CD8-positive, alpha-beta memory T cell (primary cell): ENCODE measurements around the gene BDP1. TPM values are rescaled to one million over a fixed set of nuclear protein-coding genes. Genes with fewer than 3 reads are reported as not detected.
"Not testable (repeated sequence)": the region's sequence is repeated elsewhere in the genome, so short reads cannot be mapped to it uniquely, and the experiment has no call there.

ENCODE experiments used
- CTCF ChIA-PET: fragments of 350-600 bp; sonication (Branson Sonifier 250); formaldehyde crosslinking; loops from one replicate; lab custom pipeline; 2021; ENCODE audit warnings: antibody characterized with exemption; lab: Charles Lee
- POLR2A ChIA-PET: fragments of 350-600 bp; sonication (Branson Sonifier 250); formaldehyde crosslinking; loops from one replicate; lab custom pipeline; 2021; ENCODE audit warnings: antibody characterized with exemption; lab: Charles Lee
- DNase-seq, 5 donors: peaks; one replicate each; pipeline versions ENCODE4 v3.0.0 to v3.0.0-alpha.2; 2020 to 2022; ENCODE audit warnings: mixed read lengths in 1 of 5
- H3K27ac ChIP-seq: one replicate; pipeline ENCODE4 v1.7.0; 2013; ENCODE audit warnings: low read depth, mild to moderate bottlenecking, low read length, moderate library complexity
- H3K27me3 ChIP-seq: 2 replicates; pipeline ENCODE4 v1.7.0; 2013; ENCODE audit warnings: low read length, mild to moderate bottlenecking; ENCODE audit not compliant: insufficient read depth, poor library complexity, severe bottlenecking
- H3K36me3 ChIP-seq: 2 replicates; pipeline ENCODE4 v1.7.0; 2013; ENCODE audit warnings: mild to moderate bottlenecking, low read length, moderate library complexity; ENCODE audit not compliant: insufficient read depth
- H3K4me1 ChIP-seq: 2 replicates; pipeline ENCODE4 v1.7.0; 2013; ENCODE audit warnings: mild to moderate bottlenecking, low read length, moderate library complexity; ENCODE audit not compliant: insufficient read depth
- H3K4me3 ChIP-seq: 2 replicates; pipeline ENCODE4 v1.7.0; 2013; ENCODE audit warnings: mild to moderate bottlenecking, low read length
- H3K9me3 ChIP-seq: 2 replicates; pipeline ENCODE4 v1.7.0; 2013; ENCODE audit warnings: mild to moderate bottlenecking, low read length
- H3K27ac Mint-ChIP-seq, 8 donors: one replicate each; pipeline ENCODE4 v1.8.0; 2020 to 2021; ENCODE audit warnings: mixed read lengths in 8 of 8, mild to moderate bottlenecking in 6 of 8, inconsistent platforms in 3 of 8, moderate library complexity in 3 of 8
- H3K27me3 Mint-ChIP-seq, 2 donors: one replicate each; pipeline ENCODE4 v1.8.0; 2020 to 2021; ENCODE audit warnings: mixed read lengths in 2 of 2, mild to moderate bottlenecking in 1 of 2, moderate library complexity in 1 of 2
- H3K36me3 Mint-ChIP-seq, 3 donors: one replicate each; pipeline ENCODE4 v1.8.0; 2020 to 2021; ENCODE audit warnings: mixed read lengths in 3 of 3, inconsistent platforms in 1 of 3, mild to moderate bottlenecking in 1 of 3
- H3K4me1 Mint-ChIP-seq, 3 donors: one replicate each; pipeline ENCODE4 v1.8.0; 2020 to 2021; ENCODE audit warnings: mixed read lengths in 3 of 3, inconsistent platforms in 1 of 3, mild to moderate bottlenecking in 1 of 3
- H3K4me3 Mint-ChIP-seq, 7 donors: one replicate each; pipeline ENCODE4 v1.8.0; 2020 to 2021; ENCODE audit warnings: mixed read lengths in 7 of 7, mild to moderate bottlenecking in 6 of 7, moderate library complexity in 4 of 7, inconsistent platforms in 2 of 7
- H3K9me3 Mint-ChIP-seq, 5 donors: one replicate each; pipeline ENCODE4 v1.8.0; 2020 to 2022; ENCODE audit warnings: mixed read lengths in 5 of 5, mild to moderate bottlenecking in 3 of 5, moderate library complexity in 2 of 5, inconsistent platforms in 1 of 5
- polyA plus RNA-seq: library from polyadenylated mRNA; unstranded; fragments of 300-500 nt; fragmentation: Illumina TruSeq; gene quantifications from one replicate; pipeline ENCODE4 v1.2.3, GENCODE V29; 2021
- total RNA-seq, 2 experiments: library from RNA; stranded (reverse); gene quantifications; one replicate each; pipeline ENCODE4 v1.2.3, GENCODE V29; 2021

The BDP1 gene
- total and polyA plus RNA-seq, 3 experiments from 2014 or later, result 18.1 to 35.0 (median 33.4) TPM

DNA sequence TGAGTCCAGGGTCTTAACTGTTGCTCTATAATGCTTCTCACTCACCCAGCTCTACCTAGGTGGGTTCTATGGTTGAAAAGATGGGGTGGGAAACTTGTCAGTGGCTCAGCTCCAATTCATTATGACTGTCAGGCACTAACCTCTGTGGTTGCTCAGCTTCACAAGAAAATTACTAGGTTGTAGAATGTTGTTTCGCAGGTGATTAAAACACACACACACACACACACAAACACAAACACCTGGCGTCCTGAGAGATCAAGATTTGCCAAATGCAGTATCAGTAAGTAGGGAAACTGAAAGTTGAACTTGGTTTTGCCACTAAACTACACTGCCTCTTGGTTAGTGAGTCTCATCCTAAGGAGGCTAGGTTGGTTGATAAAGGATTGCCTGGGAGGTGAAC, 134.5 kb downstream of the BDP1 start:
- Mint-ChIP-seq H3K36me3 (peaks cover 0 to 14% (median 2%) of the 10 kb centered on the region in 3 donors), H3K4me1 (peaks cover 43 to 52% (median 48%) of the 10 kb centered on the region in 3 donors), H3K27me3 (no peaks in the 10 kb centered on the region), H3K4me3 (peak overlapping the region in 1 of 7 donors; percentile 59), H3K9me3 (no peaks in the 10 kb centered on the region), H3K27ac (peak overlapping the region in 1 of 8 donors; percentile 28)
- Histone ChIP-seq H3K27ac (no peak overlapping the region), H3K9me3 (no peaks in the 10 kb centered on the region), H3K36me3 (no peaks in the 10 kb centered on the region), H3K4me1 (peaks cover 32% of the 10 kb centered on the region), H3K27me3 (no peaks in the 10 kb centered on the region), H3K4me3 (no peak overlapping the region)
- CTCF ChIA-PET, result interaction anchor here (2.5 kb wide), 1 partner anchor 11 kb away, joined by 16 read pairs; no protein-coding TSS in a partner anchor
- no peak for DNase-seq
- POLR2A ChIA-PET, result no interaction called here

- Mint-ChIP-seq H3K27me3 (no peaks in the 10 kb centered on the region), H3K9me3 (no peaks in the 10 kb centered on the region), H3K4me3 (peak overlapping the region in 1 of 7 donors; percentile 7), H3K4me1 (peaks cover 41 to 52% (median 48%) of the 10 kb centered on the region in 3 donors), H3K36me3 (peaks cover 0 to 22% (median 7%) of the 10 kb centered on the region in 3 donors), H3K27ac (peak overlapping the region in 1 of 8 donors; percentile 46)
- Histone ChIP-seq H3K9me3 (no peaks in the 10 kb centered on the region), H3K4me3 (no peak overlapping the region), H3K36me3 (peaks cover 7% of the 10 kb centered on the region), H3K27me3 (no peaks in the 10 kb centered on the region), H3K27ac (no peak overlapping the region), H3K4me1 (peaks cover 32% of the 10 kb centered on the region)
- DNase-seq, result no peak
- ChIA-PET POLR2A (no interaction called here), CTCF (interaction anchor here (2.5 kb wide), 1 partner anchor 10 kb away, joined by 16 read pairs; no protein-coding TSS in a partner anchor)
Measured at GRCh38 chr5:71591100-71591499, 135.6 kb downstream of the BDP1 start.

GRCh38 chr5:71596169-71596568, 140.7 kb downstream of the BDP1 start:
- no peak overlapping the region for H3K4me3 Mint-ChIP-seq
- no peak overlapping the region for H3K4me3 ChIP-seq
- no peaks in the 10 kb centered on the region for H3K9me3 ChIP-seq
- DNase-seq, result no peak
- H3K9me3 Mint-ChIP-seq, result no peaks in the 10 kb centered on the region
- peaks cover 7% of the 10 kb centered on the region for H3K4me1 ChIP-seq
- H3K27ac ChIP-seq, result no peak overlapping the region
- peaks cover 3 to 48% (median 20%) of the 10 kb centered on the region in 3 donors for H3K36me3 Mint-ChIP-seq
- H3K36me3 ChIP-seq, result peaks cover 24% of the 10 kb centered on the region
- peaks cover 12 to 20% (median 17%) of the 10 kb centered on the region in 3 donors for H3K4me1 Mint-ChIP-seq
- no peaks in the 10 kb centered on the region for H3K27me3 Mint-ChIP-seq
- ChIA-PET CTCF (no interaction called here), POLR2A (no interaction called here)
- H3K27me3 ChIP-seq, result no peaks in the 10 kb centered on the region
- peak overlapping the region in 3 of 8 donors; percentile 5 to 82 (median 56) for H3K27ac Mint-ChIP-seq

GRCh38 chr5:71597001-71597400, 141.6 kb downstream of the BDP1 start:
- Mint-ChIP-seq H3K27me3 (no peaks in the 10 kb centered on the region), H3K4me1 (peaks cover 21 to 28% (median 24%) of the 10 kb centered on the region in 3 donors), H3K4me3 (peak overlapping the region in 1 of 7 donors; percentile 30), H3K36me3 (peaks cover 3 to 51% (median 21%) of the 10 kb centered on the region in 3 donors), H3K27ac (peak overlapping the region in 6 of 8 donors; percentile 21 to 94 (median 72)), H3K9me3 (no peaks in the 10 kb centered on the region)
- ChIA-PET CTCF (interaction anchor here (0.6 kb wide), 1 partner anchor 76 kb away, joined by 3 read pairs; no protein-coding TSS in a partner anchor), POLR2A (no interaction called here)
- Histone ChIP-seq H3K4me3 (no peak overlapping the region), H3K36me3 (peaks cover 24% of the 10 kb centered on the region), H3K27me3 (no peaks in the 10 kb centered on the region), H3K9me3 (no peaks in the 10 kb centered on the region), H3K4me1 (peaks cover 15% of the 10 kb centered on the region), H3K27ac (no peak overlapping the region)
- no peak for DNase-seq

GRCh38 chr5:71600783-71601182, 145.3 kb downstream of the BDP1 start:
- Mint-ChIP-seq H3K27me3 (no peaks in the 10 kb centered on the region), H3K36me3 (peaks cover 8 to 61% (median 28%) of the 10 kb centered on the region in 3 donors), H3K4me3 (peak overlapping the region in 2 of 7 donors; percentile 63 to 80), H3K27ac (peak overlapping the region; percentile 83 to 94 (median 88)), H3K4me1 (peaks cover 26 to 35% (median 30%) of the 10 kb centered on the region in 3 donors), H3K9me3 (no peaks in the 10 kb centered on the region)
- Histone ChIP-seq H3K9me3 (no peaks in the 10 kb centered on the region), H3K4me1 (peaks cover 16% of the 10 kb centered on the region), H3K27me3 (no peaks in the 10 kb centered on the region), H3K4me3 (no peak overlapping the region), H3K27ac (no peak overlapping the region), H3K36me3 (peaks cover 27% of the 10 kb centered on the region)
- DNase-seq, result no peak
- ChIA-PET CTCF (interaction anchor here (0.8 to 2.3 kb wide), 14 partner anchors 10 to 155 kb away, joined by 3 to 23 read pairs (median 4); partner anchors contain the start of genes BDP1 and MCCC2), POLR2A (interaction anchor here (0.6 to 1.8 kb wide), 2 partner anchors 13 to 145 kb away, joined by 3 to 11 read pairs; partner anchors contain the start of genes BDP1 and MCCC2)

DNA sequence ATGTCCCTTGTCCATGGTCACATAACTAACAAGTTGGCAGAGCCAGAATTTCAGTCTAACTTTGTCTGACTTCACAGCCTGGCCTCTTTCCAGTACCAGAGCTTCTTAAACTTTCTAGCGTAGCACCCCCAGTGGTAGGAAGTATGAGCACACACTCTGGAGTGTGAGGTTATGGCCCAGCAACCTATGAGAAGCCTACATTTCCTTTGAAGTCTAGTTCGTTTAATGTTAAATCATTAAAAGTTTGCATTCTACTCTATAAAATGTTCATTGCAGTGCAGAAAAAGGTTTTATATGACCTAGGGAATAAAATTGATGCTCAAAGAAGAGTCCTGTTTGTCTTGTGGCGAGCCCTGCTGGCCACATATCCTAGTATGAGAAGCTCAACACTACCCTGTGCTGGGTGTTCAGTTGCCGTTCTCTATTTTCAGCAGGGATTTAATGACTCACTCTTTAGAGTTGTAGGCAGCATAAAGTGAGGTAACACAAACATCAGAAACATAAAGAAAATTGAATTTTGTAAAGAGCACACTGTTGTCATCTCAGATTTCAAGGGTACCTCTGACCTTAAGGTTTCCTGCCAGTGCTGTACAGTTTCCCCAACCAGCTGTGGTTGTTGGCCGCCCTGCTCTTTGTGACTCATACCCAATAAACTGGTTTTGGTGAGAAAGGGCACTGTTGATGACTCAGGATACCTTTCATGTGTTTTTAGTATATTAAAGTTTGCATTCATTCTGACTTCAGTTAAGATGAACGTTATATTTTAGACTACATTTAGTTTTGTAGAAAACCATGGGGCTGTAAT, 146.0 kb downstream of the BDP1 start:
- DNase-seq, result peak; percentile 48 to 88 (median 57)
- Histone ChIP-seq H3K4me1 (peaks cover 16% of the 10 kb centered on the region), H3K27ac (no peak overlapping the region), H3K9me3 (no peaks in the 10 kb centered on the region), H3K4me3 (no peak overlapping the region), H3K27me3 (no peaks in the 10 kb centered on the region), H3K36me3 (peaks cover 21% of the 10 kb centered on the region)
- Mint-ChIP-seq H3K9me3 (no peaks in the 10 kb centered on the region), H3K4me1 (peaks cover 26 to 35% (median 30%) of the 10 kb centered on the region in 3 donors), H3K27me3 (no peaks in the 10 kb centered on the region), H3K4me3 (peak overlapping the region in 6 of 7 donors; percentile 33 to 80 (median 56)), H3K27ac (peak overlapping the region; percentile 83 to 94 (median 88)), H3K36me3 (peaks cover 8 to 58% (median 22%) of the 10 kb centered on the region in 3 donors)
- POLR2A ChIA-PET, result interaction anchor here (0.6 to 1.8 kb wide), 2 partner anchors 14 to 146 kb away, joined by 3 to 11 read pairs; partner anchors contain the start of genes BDP1 and MCCC2
- CTCF ChIA-PET, result interaction anchor here (0.8 to 2.3 kb wide), 16 partner anchors 11 to 154 kb away, joined by 3 to 23 read pairs (median 3); partner anchors contain the start of genes BDP1 and MCCC2

DNA sequence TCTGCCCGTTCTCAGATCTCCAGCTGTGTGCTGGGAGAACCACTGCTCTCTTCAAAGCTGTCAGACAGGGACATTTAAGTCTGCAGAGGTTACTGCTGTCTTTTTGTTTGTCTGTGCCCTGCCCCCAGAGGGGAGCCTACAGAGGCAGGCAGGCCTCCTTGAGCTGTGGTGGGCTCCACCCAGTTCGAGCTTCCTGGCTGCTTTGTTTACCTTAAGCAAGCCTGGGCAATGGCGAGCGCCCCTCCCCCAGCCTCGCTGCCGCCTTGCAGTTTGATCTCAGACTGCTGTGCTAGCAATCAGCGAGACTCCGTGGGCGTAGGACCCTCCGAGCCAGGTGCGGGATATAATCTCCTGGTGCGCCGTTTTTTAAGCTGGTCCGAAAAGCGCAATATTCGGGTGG, 154.5 kb downstream of the BDP1 start:
- DNase-seq, result peak in 1 of 5 donors; percentile 54
- H3K9me3 Mint-ChIP-seq, H3K27me3 Mint-ChIP-seq, H3K4me1 ChIP-seq, H3K27ac ChIP-seq, H3K27ac Mint-ChIP-seq, H3K4me3 ChIP-seq, H3K4me3 Mint-ChIP-seq, POLR2A ChIA-PET, CTCF ChIA-PET, H3K36me3 ChIP-seq, H3K27me3 ChIP-seq, H3K9me3 ChIP-seq: not testable (repeated sequence)
- peaks cover 3 to 12% (median 9%) of the 10 kb centered on the region in 3 donors for H3K4me1 Mint-ChIP-seq
- H3K36me3 Mint-ChIP-seq, result peaks cover 7 to 41% (median 14%) of the 10 kb centered on the region in 3 donors
